HG03342 (cell line): ENCODE measurements around the gene PXT1.
"Not testable (repeated sequence)": the region's sequence is repeated elsewhere in the genome, so short reads cannot be mapped to it uniquely, and the experiment has no call there.

Experiments used
- ATAC-seq: cut with Tn5 transposase; IDR thresholded peaks from one replicate; pipeline ENCODE4 v1.9.1; 2021; ENCODE audit warnings: mild to moderate bottlenecking, moderate library complexity; ENCODE audit not compliant: unreplicated experiment

PXT1 gene

GRCh38 chr6:36442671-36443470, at the start of gene PXT1, which contains the start of gene KCTD20:
Gene PXT1, minus strand, starts transcription at chr6:36442854. Its CDS starts 16,772 bp downstream, at chr6:36426082.
Gene KCTD20, plus strand, starts transcription at chr6:36443000. Its CDS starts 27,098 bp downstream, at chr6:36470098.
- peak; percentile 65 for ATAC-seq

DNA sequence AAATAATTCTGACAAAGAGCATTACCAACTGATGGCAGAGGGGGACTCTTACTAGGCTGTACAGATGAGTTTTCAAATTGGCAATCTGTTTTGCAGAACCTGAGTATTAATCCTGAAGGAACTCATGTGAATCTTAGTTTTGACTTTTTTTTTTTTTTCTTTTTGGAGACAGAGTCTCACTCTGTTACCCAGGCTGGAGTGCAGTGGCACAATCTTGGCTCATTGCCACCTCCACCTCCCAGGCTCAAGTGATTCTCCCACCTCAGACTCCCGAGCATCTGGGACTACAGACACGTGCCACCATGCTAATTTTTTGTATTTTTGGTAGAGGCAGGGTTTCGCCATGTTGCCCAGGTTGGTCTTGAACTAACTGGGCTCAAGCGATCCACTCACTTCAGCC, 49.4 kb upstream of the PXT1 start:
- ATAC-seq, result no peak

DNA sequence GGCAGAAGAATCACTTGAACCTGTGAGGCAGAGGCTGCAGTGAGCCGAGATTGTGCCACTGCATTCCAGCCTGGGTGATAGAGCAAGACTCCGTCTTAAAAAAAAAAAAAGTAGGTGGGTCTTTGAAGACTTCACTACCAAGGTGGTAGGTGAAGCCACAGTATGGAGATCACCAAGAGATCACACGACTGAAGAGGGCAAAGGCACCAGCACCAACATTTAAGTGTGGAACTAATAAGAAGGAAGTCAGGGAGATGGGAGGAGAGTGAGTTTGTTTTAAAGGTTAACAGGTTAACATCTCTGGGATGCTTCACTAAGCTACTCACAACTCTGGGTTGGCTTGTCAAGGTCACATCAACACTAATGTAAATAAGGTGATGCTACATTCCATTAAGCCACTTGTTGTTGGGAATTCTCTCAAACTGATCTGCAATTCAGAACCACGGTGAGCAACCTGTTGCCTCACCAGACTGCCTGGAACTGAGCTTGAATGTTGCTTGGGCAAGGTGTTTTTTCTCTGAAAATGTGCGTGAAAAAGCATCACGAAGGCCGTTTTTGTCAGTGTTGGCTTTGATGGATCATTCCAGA, 48.8 kb upstream of the PXT1 start:
- ATAC-seq, result no peak

- no peak for ATAC-seq
Observed at GRCh38 chr6:36489426-36489825, 46.8 kb upstream of the PXT1 start.

DNA sequence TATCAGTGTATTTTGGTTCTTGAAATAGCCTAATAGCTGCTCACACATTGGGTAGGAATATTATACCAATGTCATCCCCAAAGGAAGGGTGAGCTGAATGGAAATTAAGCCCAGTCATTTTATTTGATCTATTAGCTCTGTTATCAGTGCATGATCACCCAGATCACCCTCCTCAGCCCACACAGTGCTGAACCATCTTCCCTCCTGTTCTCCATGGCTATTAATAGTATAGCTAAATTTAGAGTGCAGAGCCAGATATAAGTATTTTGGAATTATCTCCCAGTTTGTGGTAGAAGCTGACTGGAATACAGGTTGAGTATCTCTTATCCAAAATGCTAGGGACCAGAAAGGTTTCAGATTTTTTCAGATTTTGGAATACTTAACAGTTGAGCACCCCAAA, 45.6 kb upstream of the PXT1 start:
- no peak for ATAC-seq

- no peak for ATAC-seq
Observed at GRCh38 chr6:36487698-36488097, 45.0 kb upstream of the PXT1 start.

- no peak for ATAC-seq
Observed at GRCh38 chr6:36484736-36485135, 42.1 kb upstream of the PXT1 start.

DNA sequence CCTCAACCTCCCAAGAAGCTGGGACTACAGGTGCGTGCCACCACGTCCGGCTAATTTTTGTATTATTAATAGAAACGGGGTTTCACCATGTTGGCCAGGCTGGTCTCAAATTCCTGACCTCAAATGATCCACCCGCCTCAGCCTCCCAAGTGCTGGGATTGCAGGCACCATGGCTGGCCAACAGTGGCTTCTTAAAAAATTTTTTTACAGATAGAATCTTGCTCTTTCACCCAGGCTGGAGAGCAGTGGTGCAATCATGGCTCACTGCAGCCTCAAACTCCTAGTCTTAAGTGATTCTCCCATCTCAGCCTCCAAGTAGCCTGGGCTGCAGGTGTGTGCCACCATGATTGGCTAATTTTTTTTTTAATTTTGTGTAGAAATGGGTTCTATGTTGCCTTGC, 40.7 kb upstream of the PXT1 start:
- ATAC-seq, result not testable (repeated sequence)

DNA sequence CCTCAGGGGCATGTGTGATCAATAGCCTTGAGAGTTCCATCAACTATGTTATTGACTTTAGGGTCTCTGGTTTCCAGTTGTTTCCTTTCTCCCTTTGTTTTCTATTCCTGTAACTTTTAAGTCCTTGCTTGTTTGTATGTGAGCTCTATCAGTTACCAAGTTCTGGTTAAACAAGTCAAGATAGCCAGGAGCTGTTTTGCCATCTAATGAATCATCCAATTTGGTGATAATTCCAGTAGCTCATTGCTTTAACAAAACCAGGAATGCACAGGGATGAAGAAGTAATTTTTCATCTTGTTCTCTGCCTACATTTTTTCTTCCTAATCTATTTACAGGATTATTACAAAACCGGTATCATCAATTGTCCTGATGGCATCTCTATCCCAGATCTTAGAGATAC, 36.6 kb upstream of the PXT1 start:
- ATAC-seq, result no peak

- ATAC-seq, result no peak
Observed at GRCh38 chr6:36478051-36478526, 35.4 kb upstream of the PXT1 start.

DNA sequence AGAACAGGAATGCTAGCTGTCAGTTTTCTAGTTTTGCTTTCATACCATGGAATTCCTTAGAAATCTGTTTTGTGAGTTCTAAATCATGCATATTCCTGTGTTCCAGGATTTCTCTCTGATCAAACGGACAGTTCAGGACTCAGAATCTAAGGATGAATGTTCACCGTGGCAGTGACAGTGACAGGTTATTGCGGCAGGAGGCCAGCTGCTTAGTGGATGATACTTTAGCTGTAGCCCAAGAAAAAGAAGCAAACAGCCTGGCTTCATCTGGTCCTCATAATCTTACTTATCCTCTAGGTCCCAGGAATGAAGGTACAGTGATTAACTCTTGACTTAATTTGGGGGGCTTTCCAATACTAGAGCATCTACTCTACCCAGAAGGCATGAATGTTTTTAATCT, 27.3 kb upstream of the PXT1 start:
- no peak for ATAC-seq

DNA sequence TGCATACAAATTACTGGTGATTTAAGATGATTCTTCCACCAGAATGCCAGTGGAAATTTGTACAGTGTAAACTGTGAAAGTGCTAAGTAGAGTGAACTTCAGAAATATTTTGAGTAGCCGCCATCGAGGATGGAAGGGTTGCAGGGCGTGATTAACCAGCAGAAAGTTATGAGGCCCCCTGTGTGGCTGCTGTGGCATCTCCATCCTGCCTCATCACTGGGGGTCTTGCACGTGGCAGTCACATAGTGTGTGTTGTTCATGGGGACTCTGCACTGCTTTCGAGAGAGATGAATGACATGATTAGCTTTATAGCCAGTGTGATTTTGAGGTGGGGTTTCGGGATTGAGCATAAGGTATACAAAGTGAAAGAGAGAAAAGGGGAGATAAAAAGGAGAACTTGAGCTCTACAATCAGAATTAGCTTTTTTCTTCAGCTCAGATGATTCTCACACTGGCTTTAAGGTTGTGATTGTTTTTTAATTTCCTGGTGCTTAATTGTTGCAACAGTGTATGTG, 26.6 kb upstream of the PXT1 start:
- ATAC-seq, result no peak

DNA sequence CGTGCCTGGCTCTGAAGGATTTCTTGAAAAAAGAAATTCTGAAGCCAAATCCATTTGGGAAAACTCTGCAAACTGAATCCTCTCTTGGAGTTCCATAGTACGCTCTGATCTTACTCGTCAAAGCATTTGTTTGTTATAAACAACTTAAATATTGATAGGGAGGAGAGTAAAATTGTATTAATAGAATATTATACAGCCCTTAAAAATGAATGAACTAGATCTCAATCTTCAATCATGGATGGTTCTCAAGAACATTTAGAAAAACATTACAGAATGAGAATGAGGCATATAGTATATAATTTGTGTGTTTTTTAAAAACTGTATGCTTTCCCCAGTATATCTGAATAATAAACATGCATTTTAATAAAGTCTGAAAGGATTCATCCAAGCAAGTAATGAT, 25.0 kb upstream of the PXT1 start:
- ATAC-seq, result no peak

GRCh38 chr6:36464233-36464632, 21.6 kb upstream of the PXT1 start:
- ATAC-seq, result no peak

DNA sequence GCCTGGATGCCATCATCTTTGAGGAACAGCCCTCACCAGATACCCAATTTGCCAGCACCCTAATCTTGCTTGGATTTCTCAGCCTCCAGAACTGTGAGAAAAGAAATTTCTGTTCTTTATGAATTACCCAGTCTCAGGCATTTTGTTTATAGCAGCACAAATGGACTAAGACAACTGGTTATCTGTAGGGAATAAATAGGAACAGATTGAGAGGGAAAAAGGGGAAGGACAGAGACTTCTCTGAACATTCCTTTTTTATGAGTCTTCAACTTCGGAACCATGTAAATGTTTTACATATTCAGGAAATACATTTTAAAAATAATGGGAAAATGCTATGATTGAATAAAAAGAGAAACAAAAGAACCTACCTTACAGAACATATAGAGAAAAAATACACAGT, 21.0 kb upstream of the PXT1 start:
- ATAC-seq, result no peak

DNA sequence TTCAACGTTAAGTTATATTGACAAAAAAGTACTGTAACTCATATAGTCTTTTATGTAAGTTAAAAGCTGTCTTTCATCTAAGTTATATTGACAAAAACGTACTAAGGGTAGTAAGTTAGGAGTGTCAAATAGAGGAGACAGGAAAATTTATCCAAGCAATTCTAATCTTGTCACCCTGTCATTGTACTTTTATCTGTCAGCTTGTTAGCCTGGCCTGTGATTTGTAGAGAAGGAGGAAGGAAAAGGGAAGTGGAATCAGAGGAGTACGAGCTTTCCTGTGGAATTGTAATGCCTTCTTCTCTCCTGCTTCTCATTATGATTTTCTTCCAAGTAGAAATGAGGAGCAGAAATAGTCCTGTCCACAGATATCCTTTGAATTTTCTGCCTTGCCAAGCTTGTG, 19.0 kb upstream of the PXT1 start:
- ATAC-seq, result no peak

DNA sequence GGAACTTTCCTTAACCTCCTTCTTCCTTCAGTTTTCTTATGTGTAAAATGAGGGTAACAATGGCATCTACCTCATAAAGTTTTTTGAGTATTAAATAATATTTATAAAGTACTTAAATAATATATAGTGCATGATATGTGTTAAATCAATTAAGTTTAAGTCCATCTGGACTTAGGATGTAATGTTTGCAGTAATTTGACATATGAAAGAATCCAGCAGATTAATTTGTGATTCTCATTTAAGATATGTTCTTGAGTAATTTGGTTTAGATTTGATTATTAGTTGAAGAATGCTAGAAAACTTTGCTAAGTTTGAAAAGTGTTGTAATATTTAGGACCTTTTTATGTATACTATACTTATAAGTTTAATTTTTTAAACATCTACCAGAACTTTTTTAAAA, 18.3 kb upstream of the PXT1 start:
- no peak for ATAC-seq

DNA sequence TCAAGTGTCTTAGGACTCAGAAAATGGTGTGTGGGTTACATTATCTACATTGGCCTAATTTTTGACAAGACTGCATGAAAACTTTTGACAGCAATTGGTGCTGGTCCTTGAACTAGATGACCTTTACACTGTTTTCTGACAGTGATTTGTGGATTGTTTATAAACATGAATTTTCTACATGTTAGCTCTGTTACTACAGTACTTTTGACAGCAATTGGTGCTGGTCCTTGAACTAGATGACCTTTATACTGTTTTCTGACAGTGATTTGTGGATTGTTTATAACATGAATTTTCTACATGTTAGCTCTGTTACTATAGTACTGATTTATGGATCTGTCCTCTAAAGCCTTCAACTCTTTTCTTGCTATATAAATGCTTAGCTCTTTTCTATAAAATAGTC, 16.8 kb upstream of the PXT1 start:
- ATAC-seq, result no peak

DNA sequence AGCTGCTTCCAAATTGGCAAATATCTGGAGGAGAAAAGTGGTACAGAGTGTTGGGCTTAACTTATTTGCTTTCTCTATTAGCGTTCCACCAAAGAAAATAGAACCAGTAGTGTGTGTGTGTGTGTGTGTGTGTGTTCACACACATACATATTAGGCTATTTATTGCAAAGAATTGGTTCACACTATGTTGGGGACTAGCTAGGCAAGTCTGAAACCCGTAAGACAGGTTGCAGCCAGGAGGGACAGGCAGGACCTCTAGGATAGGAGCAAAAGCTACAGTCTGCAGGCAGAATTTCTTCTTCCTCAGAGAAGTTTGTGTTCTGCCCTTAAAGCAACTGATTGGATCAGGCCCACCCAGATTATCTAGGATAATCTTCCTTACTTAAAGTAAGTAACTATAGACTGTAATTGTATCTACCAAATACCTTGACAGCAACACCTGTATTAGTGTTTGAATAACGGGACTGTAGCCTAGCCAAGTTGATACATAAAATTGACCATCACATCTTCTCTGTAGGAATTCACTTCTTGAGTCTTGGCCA, 12.9 kb upstream of the PXT1 start:
- no peak for ATAC-seq

- not testable (repeated sequence) for ATAC-seq
Observed at GRCh38 chr6:36452897-36453296, 10.2 kb upstream of the PXT1 start.

DNA sequence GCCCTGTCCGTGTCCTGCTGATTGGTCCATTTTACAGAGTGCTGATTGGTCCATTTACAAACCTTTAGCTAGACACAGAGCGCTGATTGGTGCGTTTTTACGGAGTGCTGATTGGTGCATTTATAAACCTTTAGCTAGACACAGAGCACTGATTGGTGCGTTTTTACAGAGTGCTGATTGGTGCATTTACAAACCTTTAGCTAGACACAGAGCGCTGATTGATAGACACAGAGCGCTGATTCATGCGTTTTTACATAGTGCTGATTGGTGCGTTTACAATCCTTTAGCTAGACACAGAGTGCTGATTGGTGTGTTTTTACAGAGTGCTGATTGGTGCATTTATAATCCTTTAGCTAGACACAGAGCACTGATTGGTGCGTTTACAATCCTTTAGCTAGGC, 6.5 kb upstream of the PXT1 start:
- ATAC-seq, result not testable (repeated sequence)

DNA sequence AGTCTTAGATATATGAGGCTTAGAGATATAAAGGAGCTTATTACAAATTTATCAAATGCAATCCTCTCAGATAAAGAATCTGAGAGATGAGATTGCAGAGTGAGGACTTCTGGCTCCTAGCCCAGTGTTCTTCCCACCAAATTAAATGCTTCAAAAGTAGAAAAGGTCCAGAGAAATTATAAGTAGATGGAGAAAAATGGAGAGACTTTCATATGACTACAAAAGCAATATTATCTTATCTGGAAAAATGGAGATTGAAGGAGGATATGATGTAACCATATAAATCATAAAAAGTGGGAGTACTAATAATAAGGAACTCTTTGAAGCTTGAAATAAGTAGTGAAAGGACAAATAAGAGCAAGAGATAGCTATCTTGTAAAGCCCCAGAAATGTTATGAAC, 3.0 kb upstream of the PXT1 start:
- ATAC-seq, result no peak
